ENCODE data around the gene OR6C70. TPM values are rescaled to one million over a fixed set of nuclear protein-coding genes. Genes with fewer than 3 reads are reported as not detected.
"Not testable (repeated sequence)": the region's sequence is repeated elsewhere in the genome, so short reads cannot be mapped to it uniquely, and the experiment has no call there.

Gene OR6C70
- total RNA-seq, result not detected

- no peaks in the 10 kb centered on the region for H3K9me3 ChIP-seq (ENCODE audit: low read depth, low read length)
- peaks cover 10% of the 10 kb centered on the region for H3K27me3 ChIP-seq (ENCODE audit: insufficient read depth, low read length)
- H3K4me3 ChIP-seq (ENCODE audit: low read length), result no peak within 1 kb of the TSS
- peaks cover 6% of the 10 kb centered on the region for H3K4me1 ChIP-seq (ENCODE audit: insufficient read depth, low read length)
Observed at GRCh38 chr12:55470088-55470829, at the start of gene OR6C70. TSS of gene OR6C70 (minus strand) at chr12:55470138. CDS start at chr12:55470138, 0 bp downstream.

- Histone ChIP-seq H3K9me3 (ENCODE audit: low read depth, low read length) (no peaks in the 10 kb centered on the region), H3K27me3 (ENCODE audit: insufficient read depth, low read length) (peaks cover 8% of the 10 kb centered on the region), H3K4me1 (ENCODE audit: insufficient read depth, low read length) (no peaks in the 10 kb centered on the region), H3K4me3 (ENCODE audit: low read length) (no peak overlapping the region)
Observed at GRCh38 chr12:55516391-55516790, 46.5 kb upstream of the OR6C70 start.

GRCh38 chr12:55515696-55516095 is 45.8 kb upstream of the OR6C70 start:
- H3K9me3 ChIP-seq (ENCODE audit: low read depth, low read length), result no peaks in the 10 kb centered on the region
- H3K27me3 ChIP-seq (ENCODE audit: insufficient read depth, low read length), result peaks cover 9% of the 10 kb centered on the region
- no peaks in the 10 kb centered on the region for H3K4me1 ChIP-seq (ENCODE audit: insufficient read depth, low read length)
- no peak overlapping the region for H3K4me3 ChIP-seq (ENCODE audit: low read length)

- H3K9me3 ChIP-seq (ENCODE audit: low read depth, low read length), result no peaks in the 10 kb centered on the region
- H3K4me3 ChIP-seq (ENCODE audit: low read length), result no peak overlapping the region
- no peaks in the 10 kb centered on the region for H3K4me1 ChIP-seq (ENCODE audit: insufficient read depth, low read length)
- no peaks in the 10 kb centered on the region for H3K27me3 ChIP-seq (ENCODE audit: insufficient read depth, low read length)
Observed at GRCh38 chr12:55501601-55502000, 31.7 kb upstream of the OR6C70 start.

- Histone ChIP-seq H3K4me1 (ENCODE audit: insufficient read depth, low read length) (no peaks in the 10 kb centered on the region), H3K4me3 (ENCODE audit: low read length) (no peak overlapping the region), H3K27me3 (ENCODE audit: insufficient read depth, low read length) (no peaks in the 10 kb centered on the region), H3K9me3 (ENCODE audit: low read depth, low read length) (no peaks in the 10 kb centered on the region)
Observed at GRCh38 chr12:55499810-55500252, 29.9 kb upstream of the OR6C70 start.

- no peaks in the 10 kb centered on the region for H3K27me3 ChIP-seq (ENCODE audit: insufficient read depth, low read length)
- H3K4me1 ChIP-seq (ENCODE audit: insufficient read depth, low read length), result no peaks in the 10 kb centered on the region
- no peaks in the 10 kb centered on the region for H3K9me3 ChIP-seq (ENCODE audit: low read depth, low read length)
- no peak overlapping the region for H3K4me3 ChIP-seq (ENCODE audit: low read length)
Observed at GRCh38 chr12:55499231-55499630, 29.3 kb upstream of the OR6C70 start.

GRCh38 chr12:55495490-55495889 is 25.6 kb upstream of the OR6C70 start:
- H3K4me3 ChIP-seq (ENCODE audit: low read length), result no peak overlapping the region
- H3K27me3 ChIP-seq (ENCODE audit: insufficient read depth, low read length), result no peaks in the 10 kb centered on the region
- no peaks in the 10 kb centered on the region for H3K9me3 ChIP-seq (ENCODE audit: low read depth, low read length)
- H3K4me1 ChIP-seq (ENCODE audit: insufficient read depth, low read length), result no peaks in the 10 kb centered on the region

- Histone ChIP-seq H3K27me3 (ENCODE audit: insufficient read depth, low read length) (no peaks in the 10 kb centered on the region), H3K9me3 (ENCODE audit: low read depth, low read length) (no peaks in the 10 kb centered on the region), H3K4me3 (ENCODE audit: low read length) (no peak within 1 kb of the TSS), H3K4me1 (ENCODE audit: insufficient read depth, low read length) (no peaks in the 10 kb centered on the region)
Observed at GRCh38 chr12:55492078-55492477, 22.1 kb upstream of the OR6C70 start, which contains the start of gene OR6C68. TSS of gene OR6C68 (plus strand) at chr12:55492378. CDS start at chr12:55492378, 0 bp downstream.

GRCh38 chr12:55484284-55484683 is 14.3 kb upstream of the OR6C70 start:
- H3K27me3 ChIP-seq (ENCODE audit: insufficient read depth, low read length); H3K4me3 ChIP-seq (ENCODE audit: low read length); H3K4me1 ChIP-seq (ENCODE audit: insufficient read depth, low read length); H3K9me3 ChIP-seq (ENCODE audit: low read depth, low read length): not testable (repeated sequence)

- not testable (repeated sequence) for H3K27me3 ChIP-seq (ENCODE audit: insufficient read depth, low read length); H3K4me1 ChIP-seq (ENCODE audit: insufficient read depth, low read length); H3K4me3 ChIP-seq (ENCODE audit: low read length); H3K9me3 ChIP-seq (ENCODE audit: low read depth, low read length)
Observed at GRCh38 chr12:55479136-55479535, 9.2 kb upstream of the OR6C70 start.

- Histone ChIP-seq H3K9me3 (ENCODE audit: low read depth, low read length) (no peaks in the 10 kb centered on the region), H3K27me3 (ENCODE audit: insufficient read depth, low read length) (peaks cover 10% of the 10 kb centered on the region), H3K4me1 (ENCODE audit: insufficient read depth, low read length) (peaks cover 2% of the 10 kb centered on the region), H3K4me3 (ENCODE audit: low read length) (no peak overlapping the region)
Observed at GRCh38 chr12:55472264-55472663, 2.3 kb upstream of the OR6C70 start.

GRCh38 chr12:55469291-55469690 is 647 bp downstream of the OR6C70 start:
- Histone ChIP-seq H3K27me3 (ENCODE audit: insufficient read depth, low read length) (peaks cover 4% of the 10 kb centered on the region), H3K9me3 (ENCODE audit: low read depth, low read length) (no peaks in the 10 kb centered on the region), H3K4me1 (ENCODE audit: insufficient read depth, low read length) (peaks cover 6% of the 10 kb centered on the region)

GRCh38 chr12:55467836-55468235 is 2.1 kb downstream of the OR6C70 start:
- H3K4me3 ChIP-seq (ENCODE audit: low read length), result no peak overlapping the region

More at GRCh38 chr12:55469291-55469690, 647 bp downstream of the OR6C70 start:
- H3K4me3 ChIP-seq (ENCODE audit: low read length), result no peak overlapping the region

GRCh38 chr12:55464926-55465325 is 5.0 kb downstream of the OR6C70 start:
- H3K27me3 ChIP-seq (ENCODE audit: insufficient read depth, low read length); H3K4me3 ChIP-seq (ENCODE audit: low read length); H3K4me1 ChIP-seq (ENCODE audit: insufficient read depth, low read length); H3K9me3 ChIP-seq (ENCODE audit: low read depth, low read length): not testable (repeated sequence)

More at GRCh38 chr12:55467836-55468235, 2.1 kb downstream of the OR6C70 start:
- no peaks in the 10 kb centered on the region for H3K27me3 ChIP-seq (ENCODE audit: insufficient read depth, low read length)
- H3K9me3 ChIP-seq (ENCODE audit: low read depth, low read length), result no peaks in the 10 kb centered on the region
- peaks cover 6% of the 10 kb centered on the region for H3K4me1 ChIP-seq (ENCODE audit: insufficient read depth, low read length)

- no peaks in the 10 kb centered on the region for H3K9me3 ChIP-seq (ENCODE audit: low read depth, low read length)
- peaks cover 9% of the 10 kb centered on the region for H3K27me3 ChIP-seq (ENCODE audit: insufficient read depth, low read length)
- no peaks in the 10 kb centered on the region for H3K4me1 ChIP-seq (ENCODE audit: insufficient read depth, low read length)
- no peak overlapping the region for H3K4me3 ChIP-seq (ENCODE audit: low read length)
Observed at GRCh38 chr12:55448825-55449224, 21.1 kb downstream of the OR6C70 start.

GRCh38 chr12:55446326-55446725 is 23.6 kb downstream of the OR6C70 start:
- H3K9me3 ChIP-seq (ENCODE audit: low read depth, low read length), result no peaks in the 10 kb centered on the region
- no peak overlapping the region for H3K4me3 ChIP-seq (ENCODE audit: low read length)
- H3K27me3 ChIP-seq (ENCODE audit: insufficient read depth, low read length), result peaks cover 9% of the 10 kb centered on the region
- H3K4me1 ChIP-seq (ENCODE audit: insufficient read depth, low read length), result no peaks in the 10 kb centered on the region
